ENCODE data around the gene KRTAP10-4.
"Not testable (repeated sequence)": the region's sequence is repeated elsewhere in the genome, so short reads cannot be mapped to it uniquely, and the experiment has no call there.

Gene KRTAP10-4

GRCh38 chr21:44573630-44574456, at the start of gene KRTAP10-4:
KRTAP10-4 (plus strand) TSS chr21:44573729; CDS start chr21:44573759, 30 bp downstream.
- DNase-seq (ENCODE audit: low read depth in 2 of 2): not testable (repeated sequence)

DNA sequence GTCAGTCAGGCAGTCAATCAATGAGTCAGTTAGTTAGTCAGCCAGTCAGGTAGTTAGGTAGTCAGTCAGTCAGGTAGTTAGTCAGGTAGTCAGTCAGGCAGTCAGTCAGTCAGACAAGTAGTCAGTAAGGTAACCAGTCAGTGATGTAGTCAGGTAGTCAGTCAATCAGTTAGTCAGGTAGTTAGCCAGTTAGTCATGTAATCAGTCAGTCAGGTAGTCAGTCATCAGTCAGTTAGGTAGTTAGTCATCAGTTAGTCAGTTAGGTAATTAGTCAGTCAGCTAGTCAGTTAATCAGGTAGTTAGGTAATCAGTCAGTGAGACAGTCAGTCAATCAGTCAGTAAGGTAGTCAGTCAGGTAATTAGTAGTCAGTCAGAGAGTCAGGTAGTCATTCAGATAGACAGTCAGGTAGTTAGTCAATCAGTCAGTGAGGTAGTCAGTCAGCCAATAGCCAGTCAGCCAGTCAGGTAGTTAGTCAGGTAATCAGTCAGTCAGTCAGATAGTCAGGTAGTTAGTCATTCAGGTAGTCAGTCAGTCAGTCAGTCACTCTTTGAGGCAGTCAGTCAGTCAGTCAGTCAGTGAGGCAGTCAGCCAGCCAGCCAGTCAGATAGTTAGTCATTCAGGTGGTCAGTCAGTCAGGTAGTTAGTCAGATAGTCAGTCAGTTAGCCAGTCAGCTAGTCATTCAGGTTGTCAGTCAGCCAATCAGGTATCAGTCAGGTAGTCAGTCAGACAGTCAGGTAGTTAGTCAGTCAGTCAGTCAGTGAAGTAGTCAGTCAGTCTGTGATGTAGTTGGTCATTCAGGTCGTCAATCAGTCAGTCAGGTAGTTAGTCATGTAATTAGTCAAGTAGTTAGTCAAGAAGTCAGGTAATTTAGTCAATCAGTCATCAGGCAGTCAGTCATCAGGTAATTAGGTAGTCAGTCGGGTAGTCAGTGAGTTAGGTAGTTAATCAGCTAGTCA, 48.8 kb upstream of the KRTAP10-4 start:
- DNase-seq (ENCODE audit: low read depth in 2 of 2): no peak

DNA sequence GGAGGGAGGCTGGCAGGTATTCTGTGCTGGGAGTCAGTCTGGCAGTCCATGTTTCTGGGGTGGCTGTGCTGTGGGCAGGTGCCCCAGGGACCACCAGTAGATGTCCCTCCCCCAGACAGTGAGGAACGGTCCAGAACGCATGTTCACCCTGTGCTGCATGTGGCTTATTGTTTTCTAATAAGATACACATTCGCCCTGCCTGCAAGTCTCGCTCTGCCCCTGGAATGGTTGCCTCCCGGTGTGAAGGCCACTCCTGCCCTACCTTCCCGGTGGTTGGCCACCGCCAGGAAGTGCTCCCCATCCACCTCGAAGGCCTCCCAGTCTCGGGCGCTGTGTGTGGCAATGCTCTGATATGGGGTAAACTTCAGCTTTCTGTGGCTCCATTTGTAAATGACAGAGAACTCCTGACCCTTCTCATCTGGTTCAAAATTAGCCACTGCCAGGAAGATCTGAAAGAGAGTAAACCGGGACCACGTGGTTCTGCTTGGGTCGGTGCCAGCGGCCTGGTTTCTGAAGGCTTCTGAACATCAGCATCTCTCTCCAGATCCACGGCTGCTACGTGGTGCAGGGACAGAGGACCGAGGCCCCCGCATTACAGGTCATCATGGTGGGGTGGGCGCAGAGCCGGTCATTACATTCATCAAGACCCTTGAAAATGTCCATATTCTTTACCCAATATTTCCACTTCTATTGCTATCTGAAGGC, 48.0 kb upstream of the KRTAP10-4 start:
- DNase-seq (ENCODE audit: low read depth in 2 of 2): no peak

DNA sequence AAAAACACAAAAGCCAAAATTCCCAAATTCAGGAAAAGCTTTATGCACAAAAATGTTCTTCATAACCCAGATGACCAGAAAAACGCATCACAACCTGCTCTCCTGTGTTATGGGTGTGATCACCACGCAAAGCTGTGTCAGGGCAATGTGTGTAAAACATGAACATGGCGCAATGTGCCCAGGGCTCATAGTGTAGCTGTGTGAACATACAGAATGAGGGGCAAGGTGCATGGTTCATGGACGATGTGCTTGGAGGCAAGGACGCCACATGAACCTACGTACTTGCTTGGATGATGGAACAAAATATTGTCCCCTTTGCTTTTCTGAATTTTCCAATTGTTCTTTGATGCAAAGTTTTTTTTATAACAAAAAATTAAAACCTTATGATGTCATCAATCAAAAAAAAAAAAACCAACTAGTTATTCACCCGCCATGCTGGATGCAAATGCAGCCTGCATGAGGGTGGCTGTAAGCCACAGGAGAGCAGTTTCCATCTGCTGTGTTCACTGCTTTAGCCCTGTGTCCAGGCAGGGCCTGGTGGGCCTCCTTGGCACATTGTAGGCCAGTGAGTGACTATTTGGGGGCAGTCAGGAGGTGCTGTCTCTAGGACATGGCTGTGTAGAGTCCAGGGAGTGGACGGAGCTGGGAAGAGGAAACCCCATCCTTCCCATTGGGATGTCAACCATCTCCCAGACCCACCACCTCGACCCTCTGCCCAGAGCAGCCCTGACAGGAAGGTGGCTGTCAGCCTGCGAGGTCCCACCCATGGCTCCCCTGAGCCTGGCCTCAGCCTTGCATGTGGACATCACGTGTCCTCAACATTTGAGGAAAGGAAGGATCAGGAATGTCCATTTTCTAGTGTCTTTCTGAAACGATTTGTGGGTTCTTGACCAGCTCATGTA, 47.2 kb upstream of the KRTAP10-4 start:
- no peak for DNase-seq (ENCODE audit: low read depth in 2 of 2)

- DNase-seq (ENCODE audit: low read depth in 2 of 2): no peak
Observed at GRCh38 chr21:44527156-44527982, 46.2 kb upstream of the KRTAP10-4 start.

- DNase-seq (ENCODE audit: low read depth in 2 of 2): no peak
Observed at GRCh38 chr21:44527983-44528633, 45.4 kb upstream of the KRTAP10-4 start.

GRCh38 chr21:44528634-44528995, 44.9 kb upstream of the KRTAP10-4 start:
- DNase-seq (ENCODE audit: low read depth in 2 of 2): no peak

GRCh38 chr21:44529011-44529421, 44.5 kb upstream of the KRTAP10-4 start:
- DNase-seq (ENCODE audit: low read depth in 2 of 2): no peak

DNA sequence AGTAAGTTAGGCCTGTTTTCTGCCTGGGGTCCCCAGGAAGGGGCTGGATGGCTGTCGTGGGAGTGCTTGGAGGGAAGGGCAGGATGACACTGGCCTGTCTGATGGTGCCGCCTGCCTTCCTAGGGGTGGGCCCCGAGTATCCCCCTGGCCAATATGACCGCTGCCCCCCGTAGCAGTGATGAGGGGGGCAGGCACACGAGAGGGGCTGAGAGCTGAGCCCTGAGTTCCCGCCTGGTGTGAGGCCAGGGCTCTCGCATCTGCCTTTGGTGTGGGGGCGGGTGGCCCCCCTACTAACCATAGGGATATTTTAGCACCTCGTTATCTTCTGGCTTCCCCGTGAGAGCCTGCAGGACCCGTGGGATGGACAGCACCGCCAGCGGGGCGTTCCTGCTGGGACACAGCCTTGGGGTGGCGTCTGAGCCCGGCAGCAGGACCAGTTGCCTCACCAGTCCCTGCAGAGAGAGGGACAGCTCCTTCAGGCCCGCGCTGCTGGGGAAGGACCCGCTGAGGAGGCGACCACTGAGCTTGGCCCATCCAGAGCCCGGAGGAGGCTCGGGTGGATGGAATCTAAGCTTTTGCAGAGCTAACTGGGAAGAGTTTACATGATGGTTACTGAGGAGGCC, 43.9 kb upstream of the KRTAP10-4 start:
- no peak for DNase-seq (ENCODE audit: low read depth in 2 of 2)

DNA sequence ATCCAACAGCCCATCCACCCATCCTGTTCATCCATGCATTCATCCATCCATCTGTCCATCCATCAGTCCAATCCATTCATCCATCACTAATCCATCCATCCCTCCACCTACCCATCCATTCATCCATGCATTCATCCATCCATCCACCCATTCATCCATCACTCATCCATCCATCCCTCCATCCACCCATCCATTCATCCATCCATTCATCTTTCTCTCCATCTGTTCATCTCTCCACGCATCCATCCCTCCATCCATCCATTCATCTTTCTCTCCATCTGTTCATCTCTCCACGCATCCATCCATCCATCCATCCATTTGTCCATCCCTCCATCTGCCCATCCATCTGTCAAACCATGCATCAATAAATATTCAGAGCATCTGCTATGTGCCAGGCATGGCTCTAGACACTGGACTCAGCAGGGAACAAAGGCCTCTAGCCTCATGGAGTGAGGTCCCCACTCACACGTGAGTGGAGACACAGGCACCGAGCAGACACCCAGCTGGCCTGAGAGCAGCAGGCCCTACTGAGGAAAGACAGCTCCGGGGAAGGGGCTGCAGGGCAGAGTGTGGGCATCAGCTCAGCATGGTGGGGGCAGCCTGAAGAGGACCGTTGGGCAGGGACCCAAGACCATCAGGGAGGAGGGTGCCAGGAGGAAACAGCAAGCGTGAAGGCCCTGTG, 43.2 kb upstream of the KRTAP10-4 start:
- no peak for DNase-seq (ENCODE audit: low read depth in 2 of 2)

DNA sequence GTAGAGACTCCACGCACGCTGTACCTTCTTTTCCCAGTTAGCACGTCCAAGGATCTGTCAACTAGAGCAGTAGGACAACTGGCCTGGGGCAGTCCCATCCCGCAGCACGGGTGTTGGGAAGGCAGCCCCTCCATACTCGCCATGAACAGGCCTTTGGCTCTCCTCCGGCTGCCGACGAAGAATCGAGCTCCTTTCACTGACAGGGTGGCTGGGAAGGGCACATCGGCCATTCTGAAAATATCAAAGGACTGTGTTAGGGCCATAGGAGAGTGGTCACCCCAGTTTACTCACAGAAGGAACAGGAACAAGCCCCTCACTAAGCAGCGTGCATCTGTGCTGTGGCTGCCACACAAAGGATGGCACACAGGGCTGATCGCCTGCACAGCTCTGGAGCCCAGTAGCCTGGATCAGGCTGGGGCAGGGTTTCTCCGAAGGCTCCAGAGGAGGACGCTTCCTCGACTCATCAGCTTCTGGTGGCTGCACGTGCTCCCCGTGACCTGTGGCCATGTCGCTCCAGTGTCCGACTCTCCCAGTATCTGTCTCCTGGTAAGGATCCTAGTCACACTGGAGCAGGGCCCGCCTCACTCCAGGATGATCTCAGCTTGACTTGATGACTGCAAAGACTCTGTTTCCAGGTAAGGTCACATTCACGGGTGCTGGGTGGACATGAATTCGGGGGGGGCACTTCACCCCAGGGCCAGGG, 42.5 kb upstream of the KRTAP10-4 start:
- DNase-seq (ENCODE audit: low read depth in 2 of 2): no peak

GRCh38 chr21:44531606-44532564, 41.6 kb upstream of the KRTAP10-4 start:
- DNase-seq (ENCODE audit: low read depth in 2 of 2): no peak

- no peak for DNase-seq (ENCODE audit: low read depth in 2 of 2)
Observed at GRCh38 chr21:44532712-44533111, 40.8 kb upstream of the KRTAP10-4 start.

GRCh38 chr21:44533121-44533890, 40.2 kb upstream of the KRTAP10-4 start:
- DNase-seq (ENCODE audit: low read depth in 2 of 2): no peak

GRCh38 chr21:44533891-44534627, 39.5 kb upstream of the KRTAP10-4 start:
- DNase-seq (ENCODE audit: low read depth in 2 of 2): no peak

Measured in activated CD4-positive, alpha-beta T cell treated with anti-CD3 and anti-CD28 coated beads for 24 hours (primary cell).